ENCODE measurements around the gene LCN15.

GRCh38 chr9:136734837-136735496 is 29.4 kb downstream of the LCN15 start:
- TF ChIP-seq YY1 (IDR thresholded peaks at IDR 0.05; ENCODE audit: insufficient read depth, insufficient read length) (no peak), ZNF274 (IDR thresholded peaks at IDR 0.05; ENCODE audit: low read depth, low read length) (no peak)

Data from NT2/D1 (cell line).